HG02884 (cell line): ENCODE results near the gene APBA2.

Experiments
- ATAC-seq: cut with Tn5 transposase; IDR thresholded peaks from one replicate; pipeline ENCODE4 v1.9.1; 2021; ENCODE audit warnings: mild to moderate bottlenecking, moderate library complexity; ENCODE audit not compliant: unreplicated experiment

The APBA2 gene

DNA sequence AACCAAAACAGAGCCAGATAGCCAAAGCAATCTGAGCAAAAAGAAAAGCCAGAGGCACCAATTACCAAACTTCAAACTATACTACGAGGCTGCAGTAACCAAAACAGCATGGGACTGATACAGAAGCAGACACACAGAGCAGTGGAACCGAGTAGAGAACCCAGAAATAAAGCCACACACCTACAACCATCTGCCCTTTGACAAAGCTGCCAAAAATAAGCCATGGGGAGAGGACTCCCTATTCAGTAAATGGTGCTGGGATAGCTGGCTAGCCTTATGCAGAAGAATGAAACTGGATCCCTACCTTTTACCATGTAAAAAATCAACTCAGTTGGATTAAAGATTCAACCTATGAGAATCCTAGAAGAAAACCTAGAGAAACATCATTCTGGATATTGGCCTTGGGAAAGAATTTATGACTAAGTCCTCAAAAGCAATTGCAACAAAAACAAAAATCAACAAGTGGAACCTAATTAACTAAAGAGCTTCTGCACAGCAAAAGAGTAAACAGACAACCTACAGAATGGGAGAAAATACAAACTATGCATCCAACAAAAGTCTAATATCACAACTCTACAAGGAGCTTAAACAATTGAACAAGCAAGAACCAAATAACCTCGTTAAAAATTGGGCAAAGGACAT is 95.1 kb downstream of the APBA2 start:
- ATAC-seq = no peak

DNA sequence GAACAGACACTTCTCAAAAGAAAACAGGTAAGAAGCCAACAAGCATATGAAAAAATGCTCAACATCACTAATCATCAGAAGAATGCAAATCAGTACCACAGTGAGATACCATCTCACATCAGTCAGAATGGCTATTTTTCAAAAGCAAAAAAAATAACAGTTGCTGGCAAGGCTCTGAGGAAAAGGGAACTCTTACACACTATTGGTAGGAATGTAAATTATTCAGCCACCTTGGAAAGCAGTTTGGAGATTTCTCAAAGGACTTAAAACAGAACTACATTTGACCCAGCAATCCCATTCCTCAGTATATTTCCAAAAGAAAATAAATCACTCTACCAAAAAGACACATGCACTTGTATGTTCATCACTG is 95.6 kb downstream of the APBA2 start:
- ATAC-seq = no peak

DNA sequence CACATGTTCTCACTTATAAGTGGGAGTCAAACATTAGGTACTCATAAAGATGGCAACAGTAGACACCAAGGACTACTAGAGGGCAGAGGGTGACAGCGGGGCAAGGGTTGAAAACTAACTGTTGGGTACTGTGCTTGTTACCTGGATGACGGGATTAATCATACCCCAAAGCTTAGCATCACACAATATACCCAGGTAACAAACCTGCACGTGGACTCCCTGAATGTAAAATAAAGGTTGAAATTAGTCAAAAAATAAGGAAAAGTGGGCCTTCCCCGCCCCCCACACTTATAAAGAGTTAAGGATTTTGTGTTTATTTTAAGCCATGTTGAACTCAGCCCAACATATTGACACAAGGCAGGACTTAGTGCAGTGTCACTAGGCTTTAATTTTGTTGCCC is 96.1 kb downstream of the APBA2 start:
- ATAC-seq = no peak

DNA sequence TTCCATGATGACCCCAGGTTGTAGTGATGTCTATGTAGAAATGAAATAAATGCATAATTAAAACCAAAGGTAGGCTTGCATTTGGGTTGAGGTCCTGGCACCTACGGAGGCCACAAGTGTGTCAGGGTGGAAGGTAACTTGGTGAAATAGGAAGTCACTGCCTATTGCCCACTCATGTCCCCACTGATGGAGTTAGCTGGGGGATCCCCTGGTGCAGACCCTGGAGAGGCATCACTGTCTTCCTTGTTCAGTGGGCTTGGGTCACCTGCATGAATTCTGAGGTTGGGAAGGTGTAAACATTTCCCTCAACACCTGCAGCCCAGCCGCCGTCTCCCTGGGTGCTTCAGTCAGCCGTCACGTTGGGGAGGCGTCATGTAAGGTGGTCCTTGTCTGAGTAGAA is 97.1 kb downstream of the APBA2 start:
- ATAC-seq = no peak

DNA sequence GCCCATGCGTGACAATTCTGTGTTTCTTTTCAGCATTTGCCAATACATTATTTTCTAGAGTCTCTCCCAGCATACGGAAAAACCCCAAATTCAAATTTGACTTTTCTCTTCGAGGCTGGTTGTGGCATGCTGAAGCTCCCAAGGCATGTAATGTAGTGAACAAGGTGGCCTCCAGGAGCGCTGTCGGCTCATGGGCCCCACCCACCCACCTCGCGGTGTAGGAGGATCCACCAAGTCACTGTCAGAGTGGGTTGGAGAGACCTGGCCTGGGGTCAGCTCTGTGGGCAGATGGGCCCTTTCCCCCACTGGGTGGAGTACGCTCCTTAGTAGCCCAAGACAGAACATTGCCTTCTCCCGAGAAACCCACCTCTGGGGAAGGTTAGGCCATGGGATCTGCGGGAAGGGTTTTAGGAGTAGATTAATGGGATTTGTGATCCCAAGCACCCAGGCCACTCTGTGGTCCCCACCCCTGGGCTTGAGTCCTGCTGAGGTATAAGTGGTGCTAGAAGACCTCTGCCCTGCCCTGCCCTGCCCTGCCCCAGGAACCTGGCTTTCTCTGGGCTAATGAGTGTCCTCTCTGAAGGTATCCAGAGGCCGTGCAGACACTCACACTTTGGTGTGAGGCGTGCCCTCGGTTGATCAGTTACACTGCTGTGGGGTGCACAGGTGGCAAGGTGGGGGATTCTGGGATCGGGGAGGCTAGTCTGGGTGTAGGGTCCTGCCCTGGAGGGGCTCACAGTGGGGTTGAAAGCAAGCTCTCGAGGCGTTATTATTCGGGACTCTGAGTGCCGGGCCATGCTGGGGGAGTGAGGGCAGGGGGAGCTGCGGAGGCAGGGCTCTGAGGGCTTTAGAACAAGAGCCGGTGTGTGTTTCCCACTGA is 97.9 kb downstream of the APBA2 start:
- no peak for ATAC-seq

DNA sequence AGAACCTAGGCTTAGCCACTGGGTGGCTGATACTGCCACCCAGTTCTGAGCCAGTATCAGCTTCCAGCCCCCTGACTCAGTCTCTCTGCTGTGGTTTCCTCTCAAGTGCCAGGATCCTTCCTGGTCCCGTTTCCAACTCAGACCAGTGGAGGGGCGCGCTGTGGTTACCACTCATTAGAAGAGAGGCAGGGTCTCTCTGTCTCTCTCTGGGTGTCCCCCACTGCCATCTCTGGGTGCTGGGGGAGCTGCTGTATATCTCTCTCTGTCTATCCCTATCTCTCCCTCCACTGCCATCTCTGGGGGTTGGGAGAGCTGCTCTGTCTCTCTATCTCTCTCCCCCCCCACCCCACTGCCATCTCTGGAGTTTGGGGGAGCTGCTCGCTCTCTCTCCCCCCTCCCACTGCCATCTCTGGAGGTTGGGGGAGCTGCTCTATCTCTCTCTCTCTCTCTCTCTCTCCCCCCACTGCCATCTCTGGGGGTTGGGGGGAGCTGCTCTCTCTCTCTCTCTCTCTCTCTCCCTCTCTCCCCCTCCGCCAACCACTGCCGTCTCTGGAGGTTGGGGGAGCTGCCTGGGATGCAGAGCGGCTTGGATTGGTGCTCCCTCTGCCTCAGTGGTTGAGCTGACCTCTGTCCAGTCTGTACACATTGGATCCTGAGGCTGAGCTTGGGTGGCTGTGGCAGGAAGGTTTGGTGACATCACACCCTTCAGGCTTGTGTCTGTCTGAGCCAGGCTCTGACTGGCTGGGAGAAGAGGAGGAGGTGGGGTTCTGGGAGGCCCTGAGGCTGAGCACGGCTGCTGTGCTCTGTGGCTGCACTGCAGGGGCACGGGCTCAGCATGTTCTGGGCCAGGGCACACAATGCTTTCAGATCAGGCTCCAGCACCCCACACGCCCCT is 98.9 kb downstream of the APBA2 start:
- no peak for ATAC-seq

DNA sequence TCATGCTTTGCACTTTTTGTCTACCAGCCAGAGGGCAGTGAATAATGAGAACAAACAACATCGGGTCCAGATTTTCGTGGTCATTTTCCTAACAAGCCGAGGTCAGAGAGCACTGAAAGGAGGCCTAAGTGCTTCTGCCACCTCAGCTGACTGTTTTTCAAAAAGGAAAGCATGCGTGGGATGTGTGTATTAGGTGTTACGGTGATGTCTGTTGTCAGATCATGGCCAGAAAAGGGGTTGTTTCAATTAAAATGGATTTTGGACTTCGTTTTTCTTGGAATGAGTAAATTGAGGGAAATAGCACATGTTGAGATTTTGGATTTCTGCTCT is 99.5 kb downstream of the APBA2 start:
- ATAC-seq = no peak

DNA sequence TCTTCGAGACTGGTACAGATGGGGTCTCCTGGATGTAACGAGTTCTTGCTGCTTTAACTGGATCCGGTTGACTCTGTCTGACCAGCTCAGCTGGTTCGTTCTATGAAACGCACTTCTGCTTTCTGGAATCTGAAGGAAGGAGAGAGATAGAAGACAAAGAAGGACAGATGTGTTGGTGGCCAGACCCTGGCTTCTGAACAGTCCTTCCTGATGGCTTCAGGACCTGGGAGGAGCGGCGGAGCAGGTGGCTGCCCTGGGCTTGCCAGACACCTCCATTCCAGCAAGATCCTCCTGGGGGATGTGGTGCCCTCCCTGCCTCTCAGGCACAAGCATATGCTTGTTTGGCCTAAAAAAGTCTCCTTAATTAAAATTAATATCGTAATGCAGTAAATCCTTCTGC is 99.9 kb downstream of the APBA2 start:
- ATAC-seq = no peak

DNA sequence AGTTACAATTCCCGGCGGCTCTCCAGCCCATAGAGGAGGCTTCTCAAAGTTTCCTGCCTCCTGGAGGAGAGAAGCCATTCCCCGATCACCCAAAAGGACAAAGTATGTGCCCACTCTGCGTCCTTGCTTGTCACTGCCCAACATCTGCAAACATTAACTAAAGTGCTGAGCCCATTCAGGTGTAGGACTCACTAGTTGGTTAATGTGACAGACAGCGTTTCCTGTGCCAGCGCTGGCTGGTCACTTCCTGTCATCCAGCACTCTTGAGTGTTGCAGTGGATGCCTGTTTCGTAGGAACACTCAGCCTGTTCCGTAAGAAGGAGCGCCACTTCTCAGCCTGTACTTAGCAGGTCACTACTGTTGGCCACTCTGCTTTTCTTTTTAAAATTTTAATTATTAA is 100.3 kb downstream of the APBA2 start:
- no peak for ATAC-seq

DNA sequence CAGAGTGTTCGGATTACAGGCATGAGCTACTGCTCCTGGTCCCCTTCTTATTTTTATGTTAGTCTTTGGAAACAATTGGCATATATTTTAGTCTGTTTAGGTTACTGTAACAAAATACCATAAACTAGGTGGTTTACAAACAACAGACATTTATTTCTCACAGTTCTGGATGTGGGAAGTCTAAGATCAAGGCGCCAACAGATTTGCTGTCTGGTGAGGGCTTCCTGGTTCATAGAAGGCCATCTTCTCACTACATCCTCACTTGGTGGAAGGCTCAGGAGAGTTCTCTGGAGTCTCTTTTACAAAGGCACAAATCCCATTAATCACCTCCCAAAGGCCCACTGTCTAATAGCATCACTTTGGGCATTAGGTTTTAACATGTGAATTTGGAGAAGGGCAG is 101.0 kb downstream of the APBA2 start:
- no peak for ATAC-seq

DNA sequence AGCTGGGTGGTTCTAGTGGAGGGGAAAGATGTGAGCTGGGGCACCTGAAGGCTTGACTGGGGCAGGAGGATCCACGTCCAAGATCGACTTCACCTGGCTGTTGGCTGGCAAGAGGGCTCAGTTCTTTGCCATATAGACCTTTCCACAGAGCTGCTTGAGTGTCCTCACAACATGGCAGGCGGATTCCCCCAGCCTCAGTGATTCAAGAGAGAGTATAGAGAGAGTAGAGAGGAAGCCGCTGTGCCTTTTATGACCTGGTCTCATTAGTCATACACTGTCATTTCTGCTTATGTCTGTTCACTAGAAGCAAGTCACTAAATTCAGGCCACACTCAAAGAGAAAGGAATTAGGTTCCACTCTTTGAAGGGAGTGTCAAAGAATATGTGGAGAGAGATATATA is 101.6 kb downstream of the APBA2 start:
- ATAC-seq = no peak

DNA sequence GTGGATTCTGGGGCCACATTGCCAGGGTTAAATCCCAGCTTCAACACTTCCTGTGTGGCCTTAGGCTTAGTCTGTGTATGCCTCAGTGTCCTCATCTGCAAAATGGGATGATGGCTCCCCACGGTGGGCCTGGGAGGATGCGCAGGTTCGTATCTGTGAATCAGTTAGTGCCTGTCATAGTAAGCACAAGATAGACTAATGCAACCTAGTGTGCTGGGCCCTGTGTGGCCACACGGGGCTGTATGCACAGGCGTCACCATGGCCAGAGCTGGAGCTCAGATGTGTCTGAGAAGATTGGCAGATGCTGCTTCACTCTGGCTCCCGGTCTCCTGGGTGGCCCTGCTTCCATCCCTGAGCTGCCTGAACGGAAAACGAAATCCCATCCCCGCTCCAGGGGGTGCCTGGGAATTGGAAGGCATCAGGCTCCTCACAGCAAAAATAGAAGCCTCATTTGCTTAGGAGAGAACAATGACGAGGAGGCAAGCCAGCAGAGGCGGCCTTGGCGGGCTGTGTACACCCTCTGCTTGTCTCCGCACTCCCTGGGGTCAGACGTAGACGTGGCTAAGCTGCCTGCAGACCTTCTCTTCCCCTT is 103.6 kb downstream of the APBA2 start:
- ATAC-seq = no peak

DNA sequence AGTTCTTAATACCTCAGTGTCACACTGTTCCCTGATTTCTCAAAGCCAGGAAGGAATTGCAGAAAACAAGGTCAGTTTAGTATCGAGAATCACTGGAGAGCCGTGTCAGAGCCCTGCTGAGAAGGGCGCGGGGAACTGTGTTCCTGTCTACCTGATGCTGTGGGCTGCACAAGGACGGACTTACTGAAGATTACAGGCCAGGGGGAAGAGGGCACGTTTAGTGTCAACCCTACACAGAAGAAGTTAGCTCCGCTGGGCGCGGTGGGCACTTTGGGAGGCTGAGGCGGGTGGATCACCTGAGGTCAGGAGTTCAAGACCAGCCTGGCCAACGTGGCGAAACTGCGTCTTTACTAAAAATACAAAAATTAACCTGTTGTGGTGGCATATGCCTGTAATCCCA is 104.1 kb downstream of the APBA2 start:
- no peak for ATAC-seq

DNA sequence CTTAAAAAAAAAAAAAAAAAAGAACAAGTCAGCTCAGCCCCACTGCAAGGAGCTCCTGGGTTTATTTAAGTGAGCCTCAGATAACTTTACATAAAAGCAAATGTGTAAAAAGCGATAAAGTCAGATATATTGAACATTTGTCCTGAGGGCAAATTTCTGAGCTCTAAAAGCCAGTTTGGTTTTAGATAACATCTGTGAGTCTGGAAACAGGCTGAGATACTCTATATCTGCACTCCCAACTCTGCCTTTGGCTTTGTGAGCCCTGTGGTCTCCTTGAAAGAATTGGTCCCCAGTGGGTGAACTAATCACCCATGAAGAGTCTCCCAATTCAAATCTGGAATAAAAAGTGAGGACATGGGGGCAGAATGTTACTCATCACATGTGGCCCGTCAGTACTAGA is 104.6 kb downstream of the APBA2 start:
- ATAC-seq = no peak

DNA sequence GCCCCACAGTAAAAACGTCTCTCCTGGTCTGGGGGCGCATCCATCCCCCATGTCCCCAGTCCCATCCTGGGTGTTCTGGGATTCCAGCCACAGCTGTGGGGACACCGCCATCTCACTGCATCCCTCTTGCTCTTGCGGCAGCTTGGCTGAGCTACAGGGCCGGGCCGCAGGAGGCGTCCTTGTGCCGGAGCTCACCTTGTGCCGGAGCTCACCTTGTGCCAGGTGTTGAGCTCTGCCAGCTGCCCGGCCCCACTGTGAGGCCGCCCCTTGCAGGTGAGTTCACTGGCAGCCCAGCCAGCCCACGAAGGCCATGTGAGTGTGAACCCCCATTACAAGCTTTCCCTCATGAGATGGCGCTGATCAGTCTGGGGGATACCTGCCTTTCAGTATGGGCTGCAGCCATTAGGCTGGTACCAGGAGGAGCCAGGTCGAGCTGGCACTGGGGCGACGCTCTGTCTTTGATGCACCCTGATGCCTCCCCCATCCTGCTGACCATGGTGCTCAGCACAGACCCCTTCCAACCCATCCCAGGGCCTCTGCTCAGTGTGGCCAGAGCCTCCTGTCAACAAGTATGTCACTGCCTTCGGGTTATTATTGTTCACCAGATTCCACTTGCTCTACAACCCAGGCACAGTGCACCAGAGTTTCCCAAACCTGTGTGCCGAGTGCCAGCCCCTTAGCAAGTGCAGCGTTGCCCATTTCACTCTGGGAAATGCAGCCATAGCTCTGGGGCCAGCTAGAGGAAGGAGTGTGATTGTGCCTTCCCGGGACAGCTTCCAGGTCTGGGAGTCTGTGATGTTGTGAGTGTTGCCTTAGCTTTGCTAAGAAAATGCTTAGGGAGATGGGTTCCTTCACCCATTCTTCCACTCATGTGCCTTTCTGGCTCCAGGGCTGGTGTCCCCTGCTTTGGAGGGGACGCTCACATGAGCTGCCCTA is 105.7 kb downstream of the APBA2 start:
- ATAC-seq = no peak

DNA sequence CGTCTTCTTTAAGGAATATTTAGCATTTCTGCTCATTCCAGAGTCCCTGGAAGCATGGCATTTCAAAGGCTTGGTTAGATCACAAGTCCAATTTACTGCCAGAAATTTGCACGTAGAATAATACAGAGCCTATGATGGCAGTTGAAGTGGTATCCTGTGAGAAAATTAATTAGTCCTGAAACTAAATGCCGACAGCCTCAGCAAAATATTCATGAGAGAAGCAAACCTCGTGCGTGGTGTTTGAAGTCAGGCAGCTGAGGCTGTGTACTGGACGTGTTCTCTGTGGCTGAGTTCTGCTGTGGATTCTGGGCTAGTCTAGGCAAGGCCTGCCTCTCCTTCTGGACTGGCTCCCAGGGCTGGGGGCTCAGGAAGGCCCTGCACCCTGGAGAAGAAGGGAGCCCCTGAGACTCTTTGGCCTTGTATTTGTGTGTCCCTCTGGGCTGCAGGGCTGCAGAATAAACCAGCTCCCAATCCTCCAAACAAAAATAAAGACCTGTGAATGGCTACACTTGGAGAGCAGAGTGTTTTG is 106.6 kb downstream of the APBA2 start:
- no peak for ATAC-seq

DNA sequence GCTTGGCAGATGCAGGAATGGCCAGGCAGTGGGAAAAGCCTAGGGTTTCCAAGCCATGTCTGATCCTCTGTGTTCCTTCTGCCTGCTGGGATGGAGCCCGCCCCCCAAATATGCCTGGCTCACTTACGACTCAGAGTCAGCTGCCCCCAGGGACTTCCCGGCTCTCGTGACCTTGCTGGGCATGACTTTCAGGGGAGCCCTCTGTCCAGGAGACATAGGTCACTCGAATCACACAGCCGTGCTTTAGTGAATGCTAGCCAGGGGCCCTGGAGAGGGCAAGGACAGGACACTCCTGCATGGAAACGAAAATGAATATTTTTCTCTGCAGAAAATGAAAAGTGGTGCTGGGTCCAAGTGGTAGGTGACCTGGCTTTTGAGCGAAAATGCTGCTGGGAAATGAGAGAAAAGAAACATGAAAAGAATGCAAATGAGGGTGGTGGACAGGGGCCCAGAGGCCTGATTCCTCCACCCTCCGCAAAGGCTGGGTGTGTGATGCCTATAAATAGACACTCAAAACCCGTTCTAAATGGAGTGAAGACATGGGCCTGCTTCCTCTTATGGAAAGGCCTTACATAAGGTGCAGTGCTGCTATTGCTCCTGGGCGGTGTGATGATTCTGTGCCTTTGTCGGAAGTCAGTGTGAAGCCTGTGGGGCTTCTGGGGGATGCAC is 107.4 kb downstream of the APBA2 start:
- no peak for ATAC-seq

DNA sequence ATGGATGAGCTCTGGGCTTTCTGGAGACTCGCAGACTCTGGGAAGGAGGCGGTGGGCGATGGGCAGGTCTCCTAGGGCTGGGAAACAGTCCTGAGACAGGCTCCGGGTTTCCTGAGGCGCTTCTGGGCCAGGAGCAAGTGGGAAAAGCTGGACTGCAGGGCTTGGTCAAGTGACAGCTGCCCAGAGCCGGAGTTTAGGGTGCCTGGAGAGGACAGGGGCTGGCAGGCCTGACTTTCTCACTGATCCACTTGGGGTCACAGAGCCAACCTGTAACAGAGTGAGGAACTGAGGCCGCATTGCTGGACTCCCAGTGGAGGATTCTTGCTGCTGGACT is 107.9 kb downstream of the APBA2 start:
- ATAC-seq = no peak

DNA sequence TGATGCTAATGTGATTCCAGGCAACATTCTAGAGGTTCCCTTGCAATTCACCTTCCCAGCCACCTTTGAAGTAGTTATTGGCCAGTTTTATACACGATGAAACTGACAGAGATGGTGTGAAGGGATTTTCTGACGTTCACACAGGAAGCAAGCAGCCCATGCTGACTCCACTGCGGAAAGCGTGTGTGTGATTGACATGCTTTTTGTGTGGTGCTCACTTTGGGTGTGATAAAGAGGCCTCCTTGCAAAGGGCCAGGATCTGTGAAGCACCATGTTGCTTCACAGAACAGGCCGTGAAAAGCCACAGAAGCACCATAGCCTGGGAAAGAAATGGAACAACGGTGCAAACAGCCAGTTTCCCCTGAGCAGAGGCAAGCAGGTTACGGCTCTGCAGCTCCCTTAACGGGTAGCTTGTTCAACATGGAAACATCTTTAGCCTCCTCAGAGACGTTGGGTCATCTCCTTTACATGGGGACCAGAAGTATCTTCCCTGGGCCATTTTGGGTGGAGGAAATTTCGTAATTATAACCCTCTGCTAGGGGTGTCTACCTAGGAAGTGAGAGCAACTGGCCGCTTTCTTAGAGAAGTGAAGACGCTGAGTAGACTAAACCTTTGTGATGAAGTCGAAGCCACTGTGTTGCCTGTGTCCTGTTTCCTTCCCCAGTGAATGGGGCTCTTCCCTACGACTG is 108.5 kb downstream of the APBA2 start:
- ATAC-seq = no peak
